Hepatocyte (in vitro differentiated cells): ENCODE data around the gene DDR2.

Experiments
- CTCF ChIP-seq: fragments of 200-600 bp; sonication (generic); IDR thresholded peaks from 2 replicates; pipeline ENCODE4 v1.5.1; 2016; ENCODE audit warnings: antibody characterized with exemption, mild to moderate bottlenecking; ENCODE audit not compliant: poor library complexity
- EZH2 ChIP-seq: fragments of 200-600 bp; sonication (generic); IDR thresholded peaks from 2 replicates; pipeline ENCODE4 v1.6.1; 2016; ENCODE audit warnings: antibody characterized with exemption, mild to moderate bottlenecking, borderline replicate concordance

- TF ChIP-seq CTCF = no peak
- no peak for TF ChIP-seq EZH2
Measured at GRCh38 chr1:162678439-162678838, 46.2 kb downstream of the DDR2 start.
